Heart right ventricle (tissue), 16 donors: ENCODE results near the gene SULF2. TPM values are rescaled to one million over a fixed set of nuclear protein-coding genes. Genes with fewer than 3 reads are reported as not detected.

Source experiments
- ATAC-seq, 8 donors: fragments of 200-7000 bp; cut with Tn5 transposase; one replicate each; pipeline ENCODE4 v1.9.1; 2020; ENCODE audit warnings: mild to moderate bottlenecking in 8 of 8, moderate library complexity in 8 of 8, moderate number of reproducible peaks in 1 of 8
- DNase-seq, 2 donors: peaks; one replicate each; pipeline ENCODE4 v3.0.0-alpha.2; 2020
- H3K27ac ChIP-seq, 10 donors: fragments of 200-600 bp; sonication (generic) in 2 of 10; one replicate each; pipeline versions ENCODE4 v1.5.0 to v1.8.0; 2020 to 2022; ENCODE audit warnings: mild to moderate bottlenecking in 3 of 10
- H3K27me3 ChIP-seq, 7 donors: fragments of 200-600 bp; one replicate each; pipeline ENCODE4 v1.8.0; 2021 to 2022; ENCODE audit warnings: mild to moderate bottlenecking in 2 of 7
- H3K36me3 ChIP-seq, 9 donors: fragments of 200-600 bp; sonication (generic) in 1 of 9; one replicate each; pipeline versions ENCODE4 v1.5.0 to v1.8.0; 2020 to 2022; ENCODE audit warnings: mild to moderate bottlenecking in 2 of 9
- H3K4me1 ChIP-seq, 9 donors: fragments of 200-600 bp; sonication (generic) in 1 of 9; one replicate each; pipeline versions ENCODE4 v1.5.0 to v1.8.0; 2020 to 2022; ENCODE audit warnings: mild to moderate bottlenecking in 4 of 9
- H3K4me3 ChIP-seq, 10 donors: fragments of 200-600 bp; sonication (generic) in 2 of 10; one replicate each; pipeline versions ENCODE4 v1.5.0 to v1.8.0; 2020 to 2022; ENCODE audit warnings: mild to moderate bottlenecking in 7 of 10, moderate library complexity in 2 of 10
- H3K9me3 ChIP-seq, 11 donors: fragments of 200-600 bp in 10 of 11; sonication (generic) in 2 of 11; one replicate each; pipeline versions ENCODE4 v1.5.0 to v1.8.0; 2013 to 2022; ENCODE audit warnings: mild to moderate bottlenecking in 2 of 11, control low read depth in 1 of 11, moderate library complexity in 1 of 11
- WGBS, 2 donors: extraction: QIAGEN DNeasy Blood & Tissue Kit; methylation state at CpG; one replicate each; pipeline ENCODE4 v1.1.7; 2013; ENCODE audit warnings: inconsistent platforms in 1 of 2; 5-methylcytosine and 5-hydroxymethylcytosine counted together
- intact Hi-C, 10 donors: fragments of 100-400 bp; cut with DNase I; formaldehyde crosslinking; loops; one replicate each; pipeline versions ENCODE4 v1.11.1 to v1.14.2; 2022
- polyA plus RNA-seq, 2 donors: library from polyadenylated mRNA; stranded (reverse); fragments of 200-250 nt; gene quantifications; one replicate each; pipeline ENCODE4 v1.2.3, GENCODE V29; 2013
- total RNA-seq, 10 donors: library from RNA; stranded (reverse); fragmentation: NEBNext Ultra II Directional in 3 of 10; extraction: Animal tissue kit (Norgen Biotek cat#: 25700) in 3 of 10; gene quantifications; one replicate each; pipeline versions ENCODE4 v1.2.1 to v1.2.4, GENCODE V29; 2021 to 2023
- TF ChIP-seq, protein P1 (sequence below), 9 donors: fragments of 200-600 bp; sonication (generic) in 2 of 9; IDR thresholded peaks; one replicate each; pipeline versions ENCODE4 v1.5.0 to v1.8.0; 2021 to 2022; ENCODE audit warnings: antibody characterized with exemption in 9 of 9, mild to moderate bottlenecking in 5 of 9, moderate library complexity in 1 of 9
- donor health status: Arrhythmogenic right ventricular cardiomyopathy.
- donor health status: ischemic (EF 13 %, LVEDD 7.1; RV severe dilation, severe dysfunction).
- donor health status: healthy with polysubstance abuse.
- donor health status: DM: no; HTN: yes; CAD: no.
- donor health status: DM: no; HTN: no; CAD: no.
- donor health status: ischemic (EF 25% LVEDD 6.9; RV normal size, moderate dysfunction).
- donor health status: ischemic (EF 25% LVEDD 5.7; RV mildly dilated, moderate dysfunction).
- donor health status: healthy.
- donor health status: DM: yes; HTN: yes; CAD: no.
- donor health status: Ischemic cardiomyopathy.
- donor health status: ischemic (EF 35%, LVEDD 5.7; RV mildly dilated, moderate dysfunction).
- donor health status: nonischemic (EF 11% LVEDD 7.7; RV severe dilation, severe dysfunction).
- donor health status: DM: yes; HTN: yes; CAD: no.
- donor health status: PGD.
- donor health status: ischemic (EF 29% LVEDD 5.4; RV normal size, mild dysfunction).
- donor health status: nonischemic (EF 23%, LVEDD 6.1; RV moderate dilation, normal function).

The SULF2 gene
- total and polyA plus RNA-seq, 12 donors: 16.7 to 40.6 (median 26.4) TPM

DNA sequence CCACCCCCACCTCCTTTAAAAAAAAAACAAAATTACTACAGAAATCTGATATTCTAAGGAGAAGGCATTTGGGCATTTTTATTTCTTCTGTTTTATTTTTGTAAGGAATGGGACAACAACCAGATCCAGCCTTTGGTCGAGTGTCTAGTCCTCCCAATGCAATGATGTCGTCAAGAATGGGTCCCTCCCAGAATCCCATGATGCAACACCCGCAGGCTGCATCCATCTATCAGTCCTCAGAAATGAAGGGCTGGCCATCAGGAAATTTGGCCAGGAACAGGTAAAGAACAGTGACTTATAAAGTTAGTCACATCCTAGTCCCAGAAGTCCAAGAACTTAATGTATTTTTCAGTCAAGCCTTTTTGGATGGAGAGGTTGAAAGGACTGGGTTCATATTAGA lies 133.0 kb downstream of the SULF2 start:
- ATAC-seq: no peak
- no peaks in the 10 kb centered on the region for H3K9me3 ChIP-seq
- WGBS, 2 donors: 77 to 82% methylated on average over 3 of the region's 3 CpGs
- H3K36me3 ChIP-seq: peaks cover 0 to 100% (median 47%) of the 10 kb centered on the region in 9 donors
- TF ChIP-seq, protein P1, sequence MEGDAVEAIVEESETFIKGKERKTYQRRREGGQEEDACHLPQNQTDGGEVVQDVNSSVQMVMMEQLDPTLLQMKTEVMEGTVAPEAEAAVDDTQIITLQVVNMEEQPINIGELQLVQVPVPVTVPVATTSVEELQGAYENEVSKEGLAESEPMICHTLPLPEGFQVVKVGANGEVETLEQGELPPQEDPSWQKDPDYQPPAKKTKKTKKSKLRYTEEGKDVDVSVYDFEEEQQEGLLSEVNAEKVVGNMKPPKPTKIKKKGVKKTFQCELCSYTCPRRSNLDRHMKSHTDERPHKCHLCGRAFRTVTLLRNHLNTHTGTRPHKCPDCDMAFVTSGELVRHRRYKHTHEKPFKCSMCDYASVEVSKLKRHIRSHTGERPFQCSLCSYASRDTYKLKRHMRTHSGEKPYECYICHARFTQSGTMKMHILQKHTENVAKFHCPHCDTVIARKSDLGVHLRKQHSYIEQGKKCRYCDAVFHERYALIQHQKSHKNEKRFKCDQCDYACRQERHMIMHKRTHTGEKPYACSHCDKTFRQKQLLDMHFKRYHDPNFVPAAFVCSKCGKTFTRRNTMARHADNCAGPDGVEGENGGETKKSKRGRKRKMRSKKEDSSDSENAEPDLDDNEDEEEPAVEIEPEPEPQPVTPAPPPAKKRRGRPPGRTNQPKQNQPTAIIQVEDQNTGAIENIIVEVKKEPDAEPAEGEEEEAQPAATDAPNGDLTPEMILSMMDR (IDR thresholded peaks at IDR 0.05): no peak
- H3K27ac ChIP-seq: no peak overlapping the region
- no peak for DNase-seq
- intact Hi-C loops: no loop called here
- H3K27me3 ChIP-seq: no peaks in the 10 kb centered on the region
- H3K4me1 ChIP-seq: peaks cover 0 to 16% (median 0%) of the 10 kb centered on the region in 9 donors
- no peak overlapping the region for H3K4me3 ChIP-seq

DNA sequence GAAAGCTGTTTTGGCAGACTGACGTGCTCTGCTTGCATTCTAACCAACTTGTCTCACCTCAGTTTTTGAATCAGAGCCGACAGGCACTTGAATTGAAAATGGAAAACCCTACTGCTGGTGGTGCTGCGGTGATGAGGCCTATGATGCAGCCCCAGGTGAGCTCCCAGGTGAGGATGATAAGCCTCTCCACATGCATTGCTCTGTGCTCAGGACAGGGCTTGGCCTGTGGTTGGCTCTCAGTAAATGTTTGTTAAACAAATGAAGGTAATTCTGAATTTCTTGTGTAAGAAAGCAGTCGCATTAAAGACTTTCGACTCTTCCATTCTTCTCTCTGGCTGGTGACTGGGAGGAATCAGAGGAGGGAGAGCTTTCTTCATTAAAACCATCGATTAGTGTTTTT lies 136.3 kb downstream of the SULF2 start:
- TF ChIP-seq, protein P1 (IDR thresholded peaks at IDR 0.05): no peak
- ATAC-seq (no peak), DNase-seq (no peak)
- Histone ChIP-seq H3K36me3 (peaks cover 0 to 100% (median 56%) of the 10 kb centered on the region in 9 donors), H3K27me3 (no peaks in the 10 kb centered on the region), H3K27ac (no peak overlapping the region), H3K9me3 (no peaks in the 10 kb centered on the region), H3K4me1 (peaks cover 0 to 16% (median 0%) of the 10 kb centered on the region in 9 donors), H3K4me3 (no peak overlapping the region)
- WGBS, 2 donors: 82 to 85% methylated on average over 6 of the region's 6 CpGs
- intact Hi-C loops: no loop called here

DNA sequence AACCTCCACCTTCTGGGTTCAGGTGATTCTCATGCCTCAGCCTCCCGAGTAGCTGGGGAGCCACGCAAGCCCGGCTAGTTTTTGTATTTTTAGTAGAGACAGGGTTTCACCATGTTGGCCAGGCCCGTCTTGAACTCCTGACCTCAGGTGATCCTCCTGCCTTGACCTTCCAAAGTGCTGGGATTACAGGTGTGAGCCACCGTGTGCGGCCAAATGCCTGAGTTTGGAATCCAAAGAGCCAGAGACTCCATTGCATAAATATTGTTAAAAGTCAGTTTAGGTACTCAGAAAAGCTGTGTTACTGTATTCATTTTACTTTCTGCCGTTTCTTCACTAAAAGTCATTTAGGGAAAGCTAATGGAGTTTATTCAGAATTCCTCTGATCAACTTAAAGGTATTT lies 137.3 kb downstream of the SULF2 start:
- no peak overlapping the region for H3K27ac ChIP-seq
- TF ChIP-seq, protein P1 (IDR thresholded peaks at IDR 0.05): no peak
- no peak for DNase-seq
- WGBS, 2 donors: 93 to 95% methylated on average over 7 of the region's 7 CpGs
- H3K27me3 ChIP-seq: no peaks in the 10 kb centered on the region
- ATAC-seq: no peak
- H3K9me3 ChIP-seq: no peaks in the 10 kb centered on the region
- peaks cover 0 to 100% (median 56%) of the 10 kb centered on the region in 9 donors for H3K36me3 ChIP-seq
- no peak overlapping the region for H3K4me3 ChIP-seq
- intact Hi-C loops: no loop called here
- peaks cover 0 to 16% (median 0%) of the 10 kb centered on the region in 9 donors for H3K4me1 ChIP-seq

DNA sequence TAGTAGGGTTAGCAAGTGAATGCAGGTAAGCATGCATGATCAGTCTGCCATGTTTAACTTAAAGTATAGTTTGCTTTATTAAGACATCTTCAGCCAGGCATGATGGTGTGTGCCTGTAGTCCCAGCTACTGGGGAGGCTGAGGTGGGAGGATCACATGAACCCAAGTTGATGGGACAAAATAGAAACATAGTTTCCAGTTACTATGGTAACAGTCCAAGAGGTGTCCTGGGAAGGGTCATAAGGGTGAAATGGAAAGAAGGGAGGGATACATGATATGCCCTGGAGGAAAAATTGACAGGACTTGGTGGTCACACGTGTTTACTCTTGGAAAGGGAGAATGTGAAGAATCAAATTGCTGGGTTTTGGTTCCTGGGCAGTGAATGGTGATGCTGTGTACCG lies 139.6 kb downstream of the SULF2 start:
- WGBS, 2 donors: 67 to 89% methylated on average over 2 of the region's 2 CpGs
- H3K27me3 ChIP-seq: no peaks in the 10 kb centered on the region
- H3K4me1 ChIP-seq: peaks cover 0 to 16% (median 0%) of the 10 kb centered on the region in 9 donors
- TF ChIP-seq, protein P1 (IDR thresholded peaks at IDR 0.05): no peak
- H3K4me3 ChIP-seq: no peak overlapping the region
- ATAC-seq (no peak), DNase-seq (no peak)
- intact Hi-C loops: no loop called here
- no peaks in the 10 kb centered on the region for H3K9me3 ChIP-seq
- no peak overlapping the region for H3K27ac ChIP-seq
- H3K36me3 ChIP-seq: peaks cover 0 to 100% (median 48%) of the 10 kb centered on the region in 9 donors
